GM13976 (cell line): ENCODE results near the gene FAM20B.

ENCODE experiments used
- DNase-seq: peaks from one replicate; pipeline ENCODE4 v3.0.0; 2012; ENCODE audit warnings: low spot score
- CTCF ChIP-seq: IDR thresholded peaks from 2 replicates; pipeline ENCODE4 v1.5.1; 2012; ENCODE audit warnings: borderline replicate concordance, mild to moderate bottlenecking; ENCODE audit not compliant: insufficient read depth; ENCODE audit errors: extremely low read depth, missing control alignments, control extremely low read depth
- in situ Hi-C: fragments of 300-500 bp; cut with MboI; formaldehyde crosslinking; loops from one replicate; pipeline ENCODE4 v1.12.0; 2022; ENCODE audit warnings: low sequenced_read_pairs, mixed read lengths, inconsistent platforms; ENCODE audit not compliant: unreplicated experiment

FAM20B gene

GRCh38 chr1:179081687-179082332 is 56.1 kb downstream of the FAM20B start, which contains the start of gene TOR3A:
TSS of gene TOR3A (plus strand) at chr1:179082070. CDS start at chr1:179082129, 59 bp downstream.
- in situ Hi-C loops: loop anchor here (25.0 kb wide), 1 partner anchor 730 kb away; no protein-coding TSS in a partner anchor
- DNase-seq: peak; percentile 96
- TF ChIP-seq CTCF: no peak

- no peak for TF ChIP-seq CTCF
- in situ Hi-C loops: loop anchor here (25.0 kb wide), 1 partner anchor 730 kb away; no protein-coding TSS in a partner anchor
- DNase-seq: peak; percentile 48
Observed at GRCh38 chr1:179082333-179082998, 56.8 kb downstream of the FAM20B start.

GRCh38 chr1:179082999-179083335 is 57.3 kb downstream of the FAM20B start:
- in situ Hi-C loops: loop anchor here (25.0 kb wide), 1 partner anchor 729 kb away; no protein-coding TSS in a partner anchor

GRCh38 chr1:179083533-179083932 is 57.8 kb downstream of the FAM20B start:
- TF ChIP-seq CTCF: no peak
- in situ Hi-C loops: loop anchor here (25.0 kb wide), 1 partner anchor 729 kb away; no protein-coding TSS in a partner anchor
- DNase-seq: peak; percentile 55

More at GRCh38 chr1:179082999-179083335, 57.3 kb downstream of the FAM20B start:
- TF ChIP-seq CTCF: no peak
- DNase-seq: peak; percentile 55

- no peak for TF ChIP-seq CTCF
- in situ Hi-C loops: loop anchor here (25.0 kb wide), 1 partner anchor 725 kb away; no protein-coding TSS in a partner anchor
- peak; percentile 40 for DNase-seq
Observed at GRCh38 chr1:179087665-179088064, 62.0 kb downstream of the FAM20B start.

GRCh38 chr1:179089827-179090482 is 64.3 kb downstream of the FAM20B start:
- no peak for TF ChIP-seq CTCF
- DNase-seq: no peak
- in situ Hi-C loops: loop anchor here (25.0 kb wide), 1 partner anchor 722 kb away; no protein-coding TSS in a partner anchor
